Ecto neural progenitor cell (in vitro differentiated cells): Measurements from ENCODE around the gene GPR149.

Experiments used
- DNase-seq: peaks from one replicate; pipeline ENCODE4 v3.0.0-alpha.2; 2018; ENCODE audit warnings: low spot score

GPR149 gene

DNA sequence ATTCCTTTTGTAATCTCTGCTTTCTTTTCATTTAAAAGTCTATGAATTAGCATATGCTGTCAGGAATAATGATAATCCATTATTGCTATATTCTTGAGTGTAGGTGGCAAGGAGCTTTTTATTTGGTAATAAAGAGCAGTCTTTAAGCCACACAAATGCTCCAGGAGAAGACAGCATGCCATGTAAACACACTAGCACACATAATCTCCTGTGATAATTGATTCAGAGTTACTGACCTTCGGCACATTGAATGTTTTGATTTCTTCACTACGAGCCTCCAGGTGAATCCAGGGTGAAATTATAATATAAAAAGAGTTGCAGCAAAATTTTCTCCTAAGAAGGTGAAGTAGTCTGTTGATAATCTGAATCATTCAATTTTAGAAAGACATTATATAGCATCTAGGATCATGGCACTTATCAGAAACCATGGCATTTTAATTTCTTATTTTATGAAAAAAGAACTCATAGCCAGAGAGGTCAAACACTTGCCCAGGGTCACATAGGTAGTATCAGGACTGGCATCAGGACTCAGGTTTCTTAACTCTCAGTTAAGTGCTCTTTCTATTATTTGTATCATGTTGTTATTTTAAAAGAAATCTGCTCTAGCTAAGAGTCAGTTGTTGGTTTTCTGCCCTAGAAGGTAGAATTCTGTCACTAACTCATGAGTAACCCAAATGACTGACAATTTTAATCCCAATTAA lies 84.4 kb downstream of the GPR149 start:
- DNase-seq, result no peak

DNA sequence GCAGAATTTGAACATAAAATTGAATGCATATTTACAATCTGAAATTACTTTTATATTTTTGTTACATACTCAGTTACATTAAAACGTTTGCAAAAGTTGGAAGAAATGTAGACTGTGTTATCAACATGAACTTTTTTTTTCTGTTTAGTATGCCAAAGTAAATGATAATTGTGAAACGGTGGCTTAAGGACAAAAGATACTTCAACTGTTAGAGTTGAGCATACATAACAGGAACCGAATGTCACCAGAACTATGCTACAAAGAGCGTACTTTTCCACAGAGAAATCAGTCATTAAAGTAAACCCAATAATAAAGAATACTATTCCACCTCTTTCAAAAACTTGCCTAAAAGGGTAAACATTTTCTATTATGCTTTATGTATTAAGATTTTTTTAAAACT lies 91.4 kb downstream of the GPR149 start:
- no peak for DNase-seq

DNA sequence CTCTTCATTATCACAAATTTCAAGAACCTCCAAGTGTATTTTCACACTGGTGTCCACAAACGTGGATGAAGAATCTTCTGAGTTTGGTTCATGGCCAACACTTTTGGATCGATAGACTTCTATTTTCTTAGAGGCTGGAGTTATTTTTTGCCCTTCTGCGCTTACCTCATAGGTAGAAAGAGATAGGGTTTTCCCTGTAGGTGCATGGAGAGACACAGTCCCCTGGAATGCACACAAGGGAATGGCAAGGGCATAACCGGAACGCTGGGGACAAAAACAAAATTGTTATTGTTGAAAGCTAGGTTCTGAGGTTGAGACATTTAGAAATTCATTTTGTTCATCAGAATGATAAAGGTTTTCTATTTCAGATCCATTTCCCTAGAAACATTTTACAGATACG lies 92.0 kb downstream of the GPR149 start:
- DNase-seq, result no peak

DNA sequence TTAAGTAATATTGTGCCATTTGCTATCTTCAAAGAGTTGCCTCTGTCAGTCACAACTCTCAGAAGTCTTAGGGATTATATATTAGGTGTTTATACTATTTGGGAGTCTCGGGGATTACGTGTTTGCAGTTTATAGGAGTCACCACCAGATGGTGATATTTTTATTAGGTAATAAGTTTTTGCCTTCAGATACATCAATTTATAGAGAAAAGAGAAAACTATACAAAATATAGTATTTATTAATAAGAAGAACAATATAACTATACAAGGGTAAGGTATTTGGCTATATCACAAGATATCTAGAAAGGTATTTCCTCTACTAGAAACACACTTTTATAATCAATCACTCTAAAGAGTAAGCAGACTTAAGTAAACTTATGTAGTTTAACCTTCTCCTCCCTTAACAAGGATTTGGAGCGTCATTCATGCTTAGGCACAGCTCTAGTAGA lies 95.0 kb downstream of the GPR149 start:
- DNase-seq, result no peak

DNA sequence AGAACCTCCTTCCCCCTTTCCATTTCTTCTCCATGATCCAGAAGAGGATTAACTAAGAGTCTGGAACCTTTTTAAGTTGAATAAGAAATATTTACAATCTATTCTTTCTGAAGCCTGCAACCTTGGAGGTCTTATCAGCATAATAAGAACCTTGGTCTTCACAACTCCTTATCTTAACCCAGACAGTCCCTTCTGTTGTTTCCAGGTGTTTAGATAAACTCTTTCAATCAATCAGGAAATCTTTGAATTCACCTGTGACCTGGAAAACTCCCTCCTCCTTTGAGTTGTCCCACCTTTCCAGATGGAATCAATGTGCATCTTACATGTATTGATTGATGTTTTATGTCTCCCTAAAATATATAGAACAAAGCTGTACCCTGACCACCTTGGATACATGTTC lies 102.1 kb downstream of the GPR149 start:
- no peak for DNase-seq

DNA sequence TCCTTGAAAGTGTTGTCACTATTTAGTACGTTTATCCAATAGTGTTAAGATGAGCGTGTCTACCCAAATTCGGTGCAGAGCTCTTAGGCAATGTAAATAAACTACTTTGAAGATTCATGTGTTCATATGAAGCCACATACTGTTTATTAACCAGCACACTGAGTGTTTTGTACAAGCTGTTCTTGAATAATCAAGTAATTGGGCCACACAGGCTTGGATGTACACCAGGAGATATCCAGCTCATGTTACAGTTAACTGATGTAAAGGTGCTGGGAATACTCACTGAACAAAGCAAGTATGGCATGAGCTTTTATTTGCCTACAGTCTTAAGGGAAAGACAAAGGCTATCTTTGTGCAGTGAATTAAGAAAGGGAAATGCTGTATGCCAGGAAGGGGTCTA lies 105.1 kb downstream of the GPR149 start:
- DNase-seq, result no peak

DNA sequence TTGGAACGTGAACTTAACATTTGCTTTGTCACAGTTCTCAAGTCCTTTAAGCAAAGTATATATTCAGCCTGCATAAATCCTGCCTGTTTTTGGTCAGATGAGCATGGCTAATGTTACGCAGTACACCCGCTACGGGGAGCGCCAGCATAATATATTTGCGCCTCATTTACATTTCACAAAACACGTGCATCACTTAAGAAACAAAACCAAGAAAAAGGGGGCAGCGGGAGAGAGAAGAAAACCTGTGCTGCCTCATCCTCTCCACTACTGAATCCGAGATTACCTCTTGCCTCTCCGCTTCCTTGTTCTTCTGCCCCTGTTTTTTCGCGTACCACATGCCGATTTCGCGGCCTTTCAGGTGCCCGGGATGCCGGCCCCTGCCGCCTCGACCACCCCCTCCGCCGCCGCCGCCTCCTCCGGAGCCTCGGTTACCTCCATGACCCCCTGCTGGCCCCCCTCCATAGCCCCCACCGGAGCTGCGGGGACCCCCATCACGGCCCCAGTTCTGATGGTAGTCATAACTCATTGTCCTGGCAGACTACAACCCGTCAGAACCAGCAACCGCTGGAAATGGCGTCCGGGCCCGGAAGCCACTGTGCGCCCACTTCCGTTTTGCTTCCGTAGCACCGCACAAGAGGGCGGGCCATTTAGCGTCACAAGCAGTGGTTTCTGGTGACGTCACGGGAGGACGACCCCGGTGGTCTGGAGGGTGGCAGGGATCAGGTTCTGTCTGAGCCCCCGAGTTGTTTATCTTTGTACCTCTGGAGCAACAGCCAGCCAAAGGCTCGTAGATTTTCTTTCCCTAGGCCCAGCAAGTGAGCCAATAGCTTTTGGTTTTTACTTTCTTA lies 105.9 kb downstream of the GPR149 start, which contains the start of gene DHX36:
TSS of gene DHX36 (minus strand) at position 597 of the 848 bp plus-strand sequence. CDS start at position 526, 71 bp downstream.
- DNase-seq, result peak; percentile 94

DNA sequence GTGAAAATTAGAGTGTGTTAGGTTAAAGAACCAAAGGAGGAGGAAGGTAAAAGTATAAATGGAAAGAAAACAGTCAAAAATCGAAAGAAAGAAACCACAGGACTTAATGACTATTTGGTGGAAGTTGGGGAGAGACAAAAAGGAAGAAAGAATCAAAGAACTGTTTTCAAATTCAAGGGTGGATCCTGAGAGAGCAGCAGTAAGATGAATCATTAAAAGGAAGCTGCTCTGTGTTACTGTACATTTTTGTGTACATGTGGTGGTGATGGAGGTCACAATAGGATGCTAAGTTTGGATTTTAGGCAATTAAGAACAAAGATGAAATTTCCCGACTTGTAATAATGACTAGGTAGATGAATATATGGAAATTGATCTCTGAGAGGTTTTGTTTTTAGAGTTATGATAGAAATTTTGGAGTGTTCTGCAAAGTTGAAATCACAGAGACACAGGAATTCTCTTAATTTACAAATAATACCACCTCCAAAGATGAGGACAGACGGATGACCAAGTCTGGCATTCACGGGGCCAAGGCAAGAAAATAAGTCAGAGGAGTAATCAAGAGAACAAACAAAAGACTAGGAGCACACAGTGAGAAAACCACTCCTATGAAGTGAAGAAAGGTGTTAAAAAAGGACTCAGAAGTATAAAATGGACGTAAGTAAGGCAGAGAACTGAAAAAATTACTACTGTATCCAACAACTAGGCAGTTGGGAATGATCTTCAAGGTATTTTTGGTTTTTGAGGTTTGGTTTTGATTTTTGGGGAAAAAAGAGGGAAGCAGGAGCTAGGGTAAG lies 112.8 kb downstream of the GPR149 start:
- DNase-seq, result no peak

DNA sequence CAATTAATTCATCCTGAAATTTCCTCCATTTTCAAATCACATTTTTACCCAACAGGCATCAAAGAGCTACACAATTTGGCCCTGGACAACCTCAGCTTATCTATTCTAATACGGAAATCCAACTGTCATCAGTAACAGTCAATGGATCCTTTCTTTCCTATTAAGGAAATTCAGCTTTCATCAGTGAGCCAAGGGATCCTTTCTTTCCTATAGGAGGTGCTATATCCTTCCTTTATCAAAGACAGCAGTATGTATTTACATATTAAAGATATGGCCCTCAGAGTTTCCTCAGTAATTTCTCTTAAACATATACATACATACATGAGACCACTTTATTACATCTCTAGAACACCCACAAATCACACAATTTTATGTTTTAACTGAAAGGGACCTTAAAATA lies 115.8 kb downstream of the GPR149 start:
- no peak for DNase-seq

DNA sequence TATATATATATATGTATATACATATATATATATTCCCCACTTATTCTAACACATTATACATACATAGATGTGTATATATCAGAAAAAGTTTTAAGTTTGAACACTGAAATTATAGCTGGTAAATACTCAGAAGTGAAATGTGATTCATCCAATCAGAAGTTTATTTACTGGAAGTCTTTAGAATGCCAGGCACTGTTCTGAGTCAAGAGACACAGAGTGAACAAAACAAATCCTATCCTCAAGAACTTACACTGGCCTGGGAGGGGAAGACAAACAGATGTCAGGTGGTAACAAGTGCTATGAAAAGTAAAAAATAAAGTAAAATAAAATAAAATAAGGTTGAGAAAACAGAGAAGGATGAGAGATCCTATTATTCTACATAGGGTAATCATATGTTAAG lies 119.2 kb downstream of the GPR149 start:
- no peak for DNase-seq

DNA sequence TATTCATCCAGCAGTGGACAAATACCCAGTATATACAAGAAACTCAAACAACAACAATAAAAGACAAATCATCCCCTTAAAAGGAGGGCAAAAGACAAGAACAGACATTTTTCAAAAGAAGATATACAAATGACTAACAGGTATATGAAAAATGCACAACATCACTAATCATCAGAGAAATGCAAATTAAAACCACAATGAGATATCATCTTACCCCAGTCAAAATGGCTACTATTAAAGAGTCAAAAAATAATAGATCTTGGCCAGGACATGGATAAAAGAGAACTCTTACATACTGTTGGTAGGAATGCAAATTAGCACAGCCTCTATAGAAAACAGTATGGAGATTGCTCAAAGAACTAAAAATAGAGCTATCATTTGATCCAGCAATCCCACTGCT lies 122.6 kb downstream of the GPR149 start:
- no peak for DNase-seq

DNA sequence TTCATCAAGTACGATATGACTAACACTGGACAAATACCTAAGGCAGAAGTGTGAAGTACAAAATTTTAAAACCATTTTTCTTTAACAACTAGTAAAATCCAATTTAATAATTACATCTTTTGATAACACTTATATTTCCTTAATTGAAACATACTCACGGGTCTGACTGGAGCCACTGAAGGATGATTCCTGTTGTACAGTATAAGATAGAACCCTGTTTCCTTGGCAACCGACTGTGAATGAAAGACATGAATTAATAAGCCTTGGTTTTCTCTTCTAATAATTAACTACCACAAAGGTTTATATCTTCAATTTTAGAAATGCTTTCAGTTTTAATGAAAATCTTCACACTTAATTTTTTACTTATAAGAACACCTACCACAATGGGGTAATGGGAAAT lies 125.1 kb downstream of the GPR149 start:
- no peak for DNase-seq

DNA sequence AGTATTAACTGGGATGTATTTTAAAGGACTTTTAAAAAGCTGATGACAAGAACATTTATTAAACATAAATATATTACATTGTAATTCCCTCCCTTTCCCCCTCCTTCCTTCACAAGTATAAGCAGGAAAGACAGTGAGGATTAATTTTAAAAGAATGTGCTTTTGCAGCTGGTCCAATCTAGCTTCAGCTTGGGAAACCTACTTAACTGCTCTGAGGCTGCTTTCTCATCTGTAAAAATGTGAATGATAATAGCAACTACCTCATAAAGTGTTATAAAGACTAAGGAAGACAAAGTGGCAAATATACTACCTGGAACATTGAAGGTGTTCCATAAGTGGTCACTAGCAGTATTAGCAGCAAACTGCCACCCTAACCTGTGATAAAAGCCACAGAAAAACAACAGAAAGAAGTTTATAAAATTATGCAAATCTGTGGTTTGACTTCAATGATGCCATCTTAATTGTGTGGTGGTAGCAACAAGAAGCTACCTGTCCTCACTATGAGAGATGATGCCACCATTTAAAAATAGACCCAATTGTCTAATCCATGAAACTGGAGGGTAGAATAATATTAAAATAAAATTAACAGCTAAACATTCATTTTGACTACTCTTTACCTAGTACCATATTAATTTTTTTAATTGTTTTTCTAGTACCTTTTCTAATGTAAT lies 125.7 kb downstream of the GPR149 start:
- DNase-seq, result no peak

DNA sequence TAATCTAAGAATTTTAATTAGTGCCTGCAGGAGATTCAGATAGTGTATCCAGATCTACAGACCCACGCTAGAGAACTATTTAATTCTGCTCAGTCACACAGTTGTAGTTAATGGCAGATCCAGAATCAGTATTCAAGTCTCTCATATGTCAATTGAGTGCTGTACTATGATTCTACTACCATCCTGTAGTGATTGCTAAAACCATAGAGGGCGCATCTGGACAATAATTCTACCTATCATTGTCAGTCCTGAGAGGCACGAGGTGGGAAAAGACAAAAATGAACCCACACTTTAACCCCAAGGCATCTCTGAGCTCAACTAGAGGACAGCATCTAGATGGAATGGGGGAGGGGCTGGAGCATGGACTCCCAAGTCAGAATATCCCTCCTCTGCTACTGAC lies 128.4 kb downstream of the GPR149 start:
- DNase-seq, result no peak

DNA sequence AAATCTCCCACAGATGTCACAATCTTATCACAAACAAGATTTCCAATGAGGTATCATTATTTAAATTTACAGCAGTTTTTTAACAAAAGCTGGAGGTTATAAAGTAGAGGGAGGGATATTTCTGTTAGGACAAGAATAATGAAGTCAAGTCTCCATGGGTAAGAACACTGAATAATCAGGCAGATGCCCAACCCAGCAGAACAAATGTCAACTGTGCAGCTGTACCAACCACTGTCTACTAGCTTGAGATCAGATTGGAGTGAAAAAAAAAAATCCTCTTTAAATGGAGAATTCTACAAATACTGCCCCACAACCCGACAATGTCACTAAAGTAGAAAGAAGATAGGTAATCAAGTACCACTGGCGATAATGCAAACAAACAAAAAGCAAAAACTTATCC lies 136.0 kb downstream of the GPR149 start:
- no peak for DNase-seq

DNA sequence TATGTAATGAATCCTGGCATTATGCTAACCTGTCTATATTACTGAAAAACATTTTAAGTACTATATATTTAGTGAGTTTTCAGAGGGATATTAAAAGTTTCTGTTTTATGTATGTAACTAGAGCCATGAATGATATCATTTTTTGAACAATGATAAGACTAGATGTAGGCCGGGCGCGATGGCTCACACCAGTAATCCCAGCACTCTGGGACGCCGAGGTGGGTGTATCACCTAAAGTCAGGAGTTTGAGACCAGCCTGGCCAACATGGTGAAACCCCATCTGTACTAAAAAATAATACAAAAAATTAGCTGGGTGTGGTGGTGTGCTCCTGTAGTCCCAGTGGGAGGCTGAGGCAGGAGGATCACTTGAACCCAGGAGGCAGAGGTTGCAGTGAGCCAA lies 139.8 kb downstream of the GPR149 start:
- no peak for DNase-seq
